ENCODE measurements around the gene LDHAL6B.

- TF ChIP-seq POLR2A (IDR thresholded peaks at IDR 0.05) (no peak), CTCF (IDR thresholded peaks at IDR 0.05) (no peak)
Measured at GRCh38 chr15:59242649-59243048, 36.0 kb downstream of the LDHAL6B start.

All from body of pancreas (tissue), 4 donors.